ENCODE results near the gene GAB2.

DNA sequence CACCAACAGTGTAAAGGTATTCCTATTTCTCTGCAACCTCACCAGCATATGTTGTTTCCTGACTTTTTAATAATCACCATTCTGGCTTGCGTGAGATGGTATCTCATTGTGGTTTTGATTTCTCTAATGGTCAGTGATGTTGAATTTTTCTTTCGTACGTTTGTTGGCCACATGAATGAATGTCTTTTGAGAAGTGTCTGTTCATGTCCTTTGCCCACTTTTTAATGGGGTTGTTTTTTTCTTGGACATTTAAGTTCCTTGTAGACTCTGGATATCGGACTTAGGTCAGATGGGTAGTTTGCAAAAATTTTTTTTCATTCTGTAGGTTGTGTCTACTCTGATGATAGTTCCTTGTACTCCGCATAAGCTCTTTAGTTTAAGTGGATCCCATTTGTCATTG lies 206.1 kb downstream of the GAB2 start:
- no peak for TF ChIP-seq POLR2A (IDR thresholded peaks at IDR 0.05)
- TF ChIP-seq POLR2AphosphoS5 (IDR thresholded peaks at IDR 0.05), result no peak

Data from stomach (tissue), 4 donors.